AG04449 (cell line): ENCODE data around the gene ZWINT.

Experiments
- CTCF ChIA-PET: fragments of 350-600 bp; formaldehyde crosslinking; extraction: SDS; loops from one replicate; lab custom pipeline; 2021; ENCODE audit warnings: antibody characterized with exemption; lab: Yijun Ruan, JAX
- POLR2A ChIA-PET: fragments of 400-600, 350-600 bp; formaldehyde crosslinking; extraction: SDS; loops from one replicate; lab custom pipeline; 2020; ENCODE audit warnings: antibody characterized with exemption, inconsistent platforms; lab: Yijun Ruan, JAX
- DNase-seq: peaks from one replicate; pipeline ENCODE4 v3.0.0-alpha.2; 2010; ENCODE audit warnings: low read depth, low spot score
- H3K4me3 ChIP-seq: 2 replicates; pipeline ENCODE4 v1.5.1; 2011; ENCODE audit warnings: low read depth, mild to moderate bottlenecking, control low read depth, low read length
- CTCF ChIP-seq: IDR thresholded peaks from one replicate; pipeline ENCODE4 v1.5.1; 2011; ENCODE audit warnings: mild to moderate bottlenecking, moderate library complexity, low read length, control low read depth, inconsistent platforms; ENCODE audit not compliant: insufficient read depth; ENCODE audit errors: missing control alignments

The ZWINT gene

GRCh38 chr10:56360967-56361612 lies at the start of gene ZWINT:
ZWINT (minus strand) TSS chr10:56361259; CDS start chr10:56361236, 23 bp downstream.
- POLR2A ChIA-PET, result interaction anchor here (1.0 to 1.1 kb wide), 2 partner anchors 9 to 13 kb away, joined by 3 read pairs; no protein-coding TSS in a partner anchor
- peak within 1 kb of the TSS; percentile 82 for H3K4me3 ChIP-seq
- CTCF ChIA-PET, result interaction anchor here (0.7 to 0.8 kb wide), 2 partner anchors 11 to 1657 kb away, joined by 3 read pairs; no protein-coding TSS in a partner anchor
- peak; percentile 75 for DNase-seq
- no peak for TF ChIP-seq CTCF

GRCh38 chr10:56383806-56384205 lies 22.7 kb upstream of the ZWINT start:
- no peak for TF ChIP-seq CTCF
- ChIA-PET CTCF (no interaction called here), POLR2A (no interaction called here)
- DNase-seq, result no peak
- H3K4me3 ChIP-seq, result no peak overlapping the region

GRCh38 chr10:56370217-56371113 lies 9.4 kb upstream of the ZWINT start:
- CTCF ChIA-PET, result no interaction called here
- TF ChIP-seq CTCF, result no peak
- POLR2A ChIA-PET, result no interaction called here
- no peak overlapping the region for H3K4me3 ChIP-seq
- DNase-seq, result no peak

- no peak for DNase-seq
- CTCF ChIA-PET, result interaction anchor here (0.8 kb wide), 1 partner anchor 1657 kb away, joined by 3 read pairs; no protein-coding TSS in a partner anchor
- peak overlapping the region; percentile 82 for H3K4me3 ChIP-seq
- POLR2A ChIA-PET, result interaction anchor here (1.1 kb wide), 1 partner anchor 14 kb away, joined by 3 read pairs; no protein-coding TSS in a partner anchor
- TF ChIP-seq CTCF, result no peak
Measured at GRCh38 chr10:56360583-56360966, 484 bp downstream of the ZWINT start.

GRCh38 chr10:56359837-56360236 lies 1.2 kb downstream of the ZWINT start:
- no peak for TF ChIP-seq CTCF
- CTCF ChIA-PET, result no interaction called here
- POLR2A ChIA-PET, result no interaction called here
- peak overlapping the region; percentile 82 for H3K4me3 ChIP-seq
- DNase-seq, result no peak

GRCh38 chr10:56357018-56357417 lies 4.0 kb downstream of the ZWINT start:
- no peak overlapping the region for H3K4me3 ChIP-seq
- no peak for DNase-seq
- CTCF ChIA-PET, result no interaction called here
- POLR2A ChIA-PET, result no interaction called here
- TF ChIP-seq CTCF, result no peak
